HG03432 (cell line): Measurements from ENCODE around the gene KLF7.

ENCODE experiments used
- ATAC-seq: cut with Tn5 transposase; IDR thresholded peaks from one replicate; pipeline ENCODE4 v1.9.1; 2021; ENCODE audit warnings: mild to moderate bottlenecking, moderate library complexity; ENCODE audit not compliant: unreplicated experiment

Gene KLF7

GRCh38 chr2:207130958-207131521 lies 34.7 kb downstream of the KLF7 start:
- no peak for ATAC-seq

- no peak for ATAC-seq
Observed at GRCh38 chr2:207129821-207130220, 35.9 kb downstream of the KLF7 start.

- no peak for ATAC-seq
Observed at GRCh38 chr2:207128867-207129266, 36.9 kb downstream of the KLF7 start.

GRCh38 chr2:207126724-207127308 lies 38.9 kb downstream of the KLF7 start:
- ATAC-seq = no peak

GRCh38 chr2:207123776-207124391 lies 41.9 kb downstream of the KLF7 start:
- ATAC-seq = no peak

GRCh38 chr2:207123335-207123744 lies 42.4 kb downstream of the KLF7 start:
- ATAC-seq = peak; percentile 48

- ATAC-seq = no peak
Observed at GRCh38 chr2:207122651-207123334, 43.0 kb downstream of the KLF7 start.

GRCh38 chr2:207121784-207122183 lies 44.0 kb downstream of the KLF7 start:
- no peak for ATAC-seq

GRCh38 chr2:207119048-207119447 lies 46.7 kb downstream of the KLF7 start:
- no peak for ATAC-seq

GRCh38 chr2:207117668-207118067 lies 48.1 kb downstream of the KLF7 start:
- no peak for ATAC-seq

- ATAC-seq = no peak
Observed at GRCh38 chr2:207115715-207116364, 49.9 kb downstream of the KLF7 start.

- ATAC-seq = no peak
Observed at GRCh38 chr2:207113414-207113813, 52.3 kb downstream of the KLF7 start.

GRCh38 chr2:207112785-207113184 lies 53.0 kb downstream of the KLF7 start:
- ATAC-seq = no peak

GRCh38 chr2:207112383-207112782 lies 53.4 kb downstream of the KLF7 start:
- ATAC-seq = no peak

GRCh38 chr2:207111757-207112156 lies 54.0 kb downstream of the KLF7 start:
- no peak for ATAC-seq

GRCh38 chr2:207110715-207111114 lies 55.0 kb downstream of the KLF7 start:
- ATAC-seq = no peak

- no peak for ATAC-seq
Observed at GRCh38 chr2:207110310-207110709, 55.4 kb downstream of the KLF7 start.

- no peak for ATAC-seq
Observed at GRCh38 chr2:207109768-207110167, 56.0 kb downstream of the KLF7 start.

GRCh38 chr2:207108440-207108839 lies 57.3 kb downstream of the KLF7 start:
- ATAC-seq = no peak

GRCh38 chr2:207107551-207107950 lies 58.2 kb downstream of the KLF7 start:
- no peak for ATAC-seq

GRCh38 chr2:207107131-207107530 lies 58.6 kb downstream of the KLF7 start:
- no peak for ATAC-seq

- ATAC-seq = no peak
Observed at GRCh38 chr2:207103132-207103531, 62.6 kb downstream of the KLF7 start.
